Measurements from ENCODE around the gene C1orf159.

C1orf159 gene

DNA sequence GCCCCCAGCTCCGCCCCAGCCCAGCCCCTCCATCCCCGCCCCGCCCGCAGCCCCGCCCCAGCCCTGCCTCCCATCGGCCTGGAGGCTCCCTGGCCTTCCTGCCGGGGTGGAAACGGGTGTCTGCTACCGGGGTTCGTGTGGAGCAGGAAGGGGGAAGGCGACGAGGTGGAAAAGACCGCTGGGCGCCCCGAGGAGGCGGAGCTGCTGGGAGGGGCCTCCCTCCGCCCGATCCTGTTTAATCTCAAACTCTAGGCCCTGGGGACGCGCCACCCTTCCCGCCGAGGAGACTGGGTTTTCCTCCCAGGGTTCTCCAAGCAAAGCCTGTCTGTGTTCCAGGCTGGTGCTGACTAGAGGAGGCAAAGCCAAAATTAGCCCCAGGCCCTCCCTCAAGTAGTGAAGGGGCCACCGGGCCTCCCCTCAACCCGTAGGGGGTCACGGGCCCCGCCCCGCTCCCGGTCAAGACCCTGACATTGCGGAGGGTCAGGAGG, 41.6 kb upstream of the C1orf159 start:
- Histone ChIP-seq H3K4me1 (ENCODE audit: control insufficient read depth, insufficient read depth, low read length) (peaks cover 6% of the 10 kb centered on the region; the same call in 1 of the 2 replicates), H3K27ac (ENCODE audit: extremely low read depth, low read depth, low read length) (peak overlapping the region; percentile 84; the same call in 1 of the 2 replicates), H3K36me3 (ENCODE audit: control insufficient read depth in 2 of 2, insufficient read depth in 1 of 2, low read length in 2 of 2) (no peaks in the 10 kb centered on the region), H3K9me3 (ENCODE audit: control insufficient read depth, insufficient read depth, low read depth, low read length) (no peaks in the 10 kb centered on the region), H3K4me3 (ENCODE audit: low read depth, low read length) (peak overlapping the region; percentile 15)
- TF ChIP-seq GLIS2 (tag by site-specific recombination; IDR thresholded peaks at IDR 0.05) (peak; percentile 17; the same call in 1 of the 2 replicates), ZNF133 (tag by site-specific recombination; IDR thresholded peaks at IDR 0.05) (no peak), ZSCAN16 (tag by site-specific recombination; IDR thresholded peaks at IDR 0.05) (no peak), ZNF302 (tag by site-specific recombination; IDR thresholded peaks at IDR 0.05; ENCODE audit: low read depth) (no peak), ZFP41 (tag by site-specific recombination; IDR thresholded peaks at IDR 0.05; ENCODE audit: borderline replicate concordance) (no peak), ZNF221 (tag by site-specific recombination; IDR thresholded peaks at IDR 0.05; ENCODE audit: borderline replicate concordance) (no peak), HOXD13 (CRISPR knock-in tag; IDR thresholded peaks at IDR 0.05; ENCODE audit: borderline replicate concordance) (no peak), OSR2 (tag by site-specific recombination; IDR thresholded peaks at IDR 0.05) (no peak), KLF1 (tag by site-specific recombination; IDR thresholded peaks at IDR 0.05) (peak; percentile 90), ZNF768 (tag by site-specific recombination; IDR thresholded peaks at IDR 0.05) (no peak), ZBTB20 (tag by site-specific recombination; IDR thresholded peaks at IDR 0.05) (peak; percentile 39; the same call in 1 of the 2 replicates), ZNF324 (tag by site-specific recombination; IDR thresholded peaks at IDR 0.05) (no peak), ZNF132 (tag by site-specific recombination; IDR thresholded peaks at IDR 0.05; ENCODE audit: borderline replicate concordance) (no peak), ZNF248 (tag by site-specific recombination; IDR thresholded peaks at IDR 0.05) (no peak), ZNF335 (tag by site-specific recombination; conservative IDR thresholded peaks at IDR 0.05) (no peak; the same call in 1 of the 2 replicates), ZNF626 (tag by site-specific recombination; IDR thresholded peaks at IDR 0.05) (no peak), ZBTB8A (tag by site-specific recombination; IDR thresholded peaks at IDR 0.05) (0 out of 2 replicates have a peak, but pooled peaks have one; percentile 24), ZFHX2 (tag by site-specific recombination; conservative IDR thresholded peaks at IDR 0.05) (no peak), KLF7 (tag by site-specific recombination; IDR thresholded peaks at IDR 0.05; ENCODE audit: borderline replicate concordance) (no peak), ZNF548 (tag by site-specific recombination; IDR thresholded peaks at IDR 0.05) (no peak), ZNF175 (tag by site-specific recombination; IDR thresholded peaks at IDR 0.05) (no peak), SETDB1 (IDR thresholded peaks at IDR 0.05; ENCODE audit: insufficient read length, low read length) (no peak), MEIS1 (CRISPR knock-in tag; IDR thresholded peaks at IDR 0.05; ENCODE audit: borderline replicate concordance) (no peak), ZNF426 (tag by site-specific recombination; IDR thresholded peaks at IDR 0.05) (no peak), KLF8 (tag by site-specific recombination; IDR thresholded peaks at IDR 0.05) (peak; percentile 45; the same call in 1 of the 2 replicates)
- TF ChIP-seq, protein P1, sequence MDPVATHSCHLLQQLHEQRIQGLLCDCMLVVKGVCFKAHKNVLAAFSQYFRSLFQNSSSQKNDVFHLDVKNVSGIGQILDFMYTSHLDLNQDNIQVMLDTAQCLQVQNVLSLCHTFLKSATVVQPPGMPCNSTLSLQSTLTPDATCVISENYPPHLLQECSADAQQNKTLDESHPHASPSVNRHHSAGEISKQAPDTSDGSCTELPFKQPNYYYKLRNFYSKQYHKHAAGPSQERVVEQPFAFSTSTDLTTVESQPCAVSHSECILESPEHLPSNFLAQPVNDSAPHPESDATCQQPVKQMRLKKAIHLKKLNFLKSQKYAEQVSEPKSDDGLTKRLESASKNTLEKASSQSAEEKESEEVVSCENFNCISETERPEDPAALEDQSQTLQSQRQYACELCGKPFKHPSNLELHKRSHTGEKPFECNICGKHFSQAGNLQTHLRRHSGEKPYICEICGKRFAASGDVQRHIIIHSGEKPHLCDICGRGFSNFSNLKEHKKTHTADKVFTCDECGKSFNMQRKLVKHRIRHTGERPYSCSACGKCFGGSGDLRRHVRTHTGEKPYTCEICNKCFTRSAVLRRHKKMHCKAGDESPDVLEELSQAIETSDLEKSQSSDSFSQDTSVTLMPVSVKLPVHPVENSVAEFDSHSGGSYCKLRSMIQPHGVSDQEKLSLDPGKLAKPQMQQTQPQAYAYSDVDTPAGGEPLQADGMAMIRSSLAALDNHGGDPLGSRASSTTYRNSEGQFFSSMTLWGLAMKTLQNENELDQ (tag by site-specific recombination; IDR thresholded peaks at IDR 0.05; ENCODE audit: low read depth) = no peak
- TF ChIP-seq, protein P2, sequence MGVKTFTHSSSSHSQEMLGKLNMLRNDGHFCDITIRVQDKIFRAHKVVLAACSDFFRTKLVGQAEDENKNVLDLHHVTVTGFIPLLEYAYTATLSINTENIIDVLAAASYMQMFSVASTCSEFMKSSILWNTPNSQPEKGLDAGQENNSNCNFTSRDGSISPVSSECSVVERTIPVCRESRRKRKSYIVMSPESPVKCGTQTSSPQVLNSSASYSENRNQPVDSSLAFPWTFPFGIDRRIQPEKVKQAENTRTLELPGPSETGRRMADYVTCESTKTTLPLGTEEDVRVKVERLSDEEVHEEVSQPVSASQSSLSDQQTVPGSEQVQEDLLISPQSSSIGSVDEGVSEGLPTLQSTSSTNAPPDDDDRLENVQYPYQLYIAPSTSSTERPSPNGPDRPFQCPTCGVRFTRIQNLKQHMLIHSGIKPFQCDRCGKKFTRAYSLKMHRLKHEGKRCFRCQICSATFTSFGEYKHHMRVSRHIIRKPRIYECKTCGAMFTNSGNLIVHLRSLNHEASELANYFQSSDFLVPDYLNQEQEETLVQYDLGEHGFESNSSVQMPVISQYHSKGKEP (tag by site-specific recombination; IDR thresholded peaks at IDR 0.05) = no peak
- TF ChIP-seq, protein P3, sequence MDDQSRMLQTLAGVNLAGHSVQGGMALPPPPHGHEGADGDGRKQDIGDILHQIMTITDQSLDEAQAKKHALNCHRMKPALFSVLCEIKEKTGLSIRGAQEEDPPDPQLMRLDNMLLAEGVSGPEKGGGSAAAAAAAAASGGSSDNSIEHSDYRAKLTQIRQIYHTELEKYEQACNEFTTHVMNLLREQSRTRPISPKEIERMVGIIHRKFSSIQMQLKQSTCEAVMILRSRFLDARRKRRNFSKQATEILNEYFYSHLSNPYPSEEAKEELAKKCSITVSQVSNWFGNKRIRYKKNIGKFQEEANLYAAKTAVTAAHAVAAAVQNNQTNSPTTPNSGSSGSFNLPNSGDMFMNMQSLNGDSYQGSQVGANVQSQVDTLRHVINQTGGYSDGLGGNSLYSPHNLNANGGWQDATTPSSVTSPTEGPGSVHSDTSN (CRISPR knock-in tag; IDR thresholded peaks at IDR 0.05) = no peak
- TF ChIP-seq, protein P4, sequence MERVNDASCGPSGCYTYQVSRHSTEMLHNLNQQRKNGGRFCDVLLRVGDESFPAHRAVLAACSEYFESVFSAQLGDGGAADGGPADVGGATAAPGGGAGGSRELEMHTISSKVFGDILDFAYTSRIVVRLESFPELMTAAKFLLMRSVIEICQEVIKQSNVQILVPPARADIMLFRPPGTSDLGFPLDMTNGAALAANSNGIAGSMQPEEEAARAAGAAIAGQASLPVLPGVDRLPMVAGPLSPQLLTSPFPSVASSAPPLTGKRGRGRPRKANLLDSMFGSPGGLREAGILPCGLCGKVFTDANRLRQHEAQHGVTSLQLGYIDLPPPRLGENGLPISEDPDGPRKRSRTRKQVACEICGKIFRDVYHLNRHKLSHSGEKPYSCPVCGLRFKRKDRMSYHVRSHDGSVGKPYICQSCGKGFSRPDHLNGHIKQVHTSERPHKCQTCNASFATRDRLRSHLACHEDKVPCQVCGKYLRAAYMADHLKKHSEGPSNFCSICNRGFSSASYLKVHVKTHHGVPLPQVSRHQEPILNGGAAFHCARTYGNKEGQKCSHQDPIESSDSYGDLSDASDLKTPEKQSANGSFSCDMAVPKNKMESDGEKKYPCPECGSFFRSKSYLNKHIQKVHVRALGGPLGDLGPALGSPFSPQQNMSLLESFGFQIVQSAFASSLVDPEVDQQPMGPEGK (tag by site-specific recombination; IDR thresholded peaks at IDR 0.05) = no peak
- POLR2A ChIA-PET = interaction anchor here (0.5 to 0.8 kb wide), 2 partner anchors 85 to 106 kb away, joined by 3 read pairs; no protein-coding TSS in a partner anchor
- CTCF ChIA-PET = no interaction called here
